ENCODE results near the gene GAREM1.
A peak's percentile ranks its signal among the peaks of the same experiment; 100 is the strongest.
"Not testable (repeated sequence)": the region's sequence is repeated elsewhere in the genome, so short reads cannot be mapped to it uniquely, and the experiment has no call there.

GAREM1 gene

DNA sequence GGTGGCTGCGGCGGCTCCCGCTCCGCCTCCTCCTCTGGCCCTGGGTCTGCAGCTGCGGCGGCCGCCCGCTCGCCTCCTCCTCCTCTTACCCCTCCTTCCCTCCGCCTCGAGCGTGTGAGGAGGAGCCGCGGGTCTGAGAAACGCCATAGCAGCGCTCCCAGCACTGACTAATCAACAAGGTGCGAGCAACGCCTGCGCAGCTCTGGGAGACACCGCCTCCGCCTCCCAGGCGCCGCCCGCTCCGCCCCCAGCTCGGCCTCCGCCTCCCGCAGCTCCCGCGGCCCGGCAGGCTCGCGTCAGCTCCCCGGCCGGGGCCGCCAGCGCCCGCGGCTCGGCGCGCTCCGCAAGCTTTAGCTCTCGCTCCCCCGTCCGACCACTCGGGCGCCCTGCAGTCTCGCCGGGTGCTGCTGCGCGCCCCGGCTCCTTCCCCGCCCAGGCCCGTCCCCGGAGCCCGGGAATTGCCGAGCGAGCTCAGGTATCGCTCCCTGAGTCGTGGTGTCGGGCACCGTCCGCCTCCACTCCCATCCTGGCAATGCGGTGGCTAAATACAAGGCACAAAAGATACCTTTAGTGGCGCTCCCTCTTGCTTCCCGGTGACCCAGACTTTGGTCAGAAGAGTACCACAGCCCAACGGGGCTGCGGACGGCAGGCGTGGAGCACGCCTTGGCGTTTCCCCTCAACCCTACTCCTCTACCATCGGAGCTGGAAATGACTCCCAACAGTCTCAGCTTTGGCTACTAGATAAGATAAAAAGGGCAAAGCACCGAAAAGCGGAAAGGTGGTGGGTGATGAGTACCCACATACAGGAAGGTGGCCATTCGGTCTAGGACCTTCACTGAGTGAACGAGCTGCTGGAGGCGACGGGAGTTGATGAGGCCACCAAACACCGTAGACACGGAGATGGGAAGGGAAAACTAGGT is at the start of gene GAREM1:
Gene GAREM1, minus strand, starts transcription at position 169 of the 920 bp plus-strand sequence. CDS start 454 bp downstream, outside the sequence.
- DNase-seq, result peak; percentile 83 to 85

- no peak for DNase-seq
These were observed 40.5 kb upstream of the GAREM1 start for GRCh38 chr18:32511147-32511546.

DNA sequence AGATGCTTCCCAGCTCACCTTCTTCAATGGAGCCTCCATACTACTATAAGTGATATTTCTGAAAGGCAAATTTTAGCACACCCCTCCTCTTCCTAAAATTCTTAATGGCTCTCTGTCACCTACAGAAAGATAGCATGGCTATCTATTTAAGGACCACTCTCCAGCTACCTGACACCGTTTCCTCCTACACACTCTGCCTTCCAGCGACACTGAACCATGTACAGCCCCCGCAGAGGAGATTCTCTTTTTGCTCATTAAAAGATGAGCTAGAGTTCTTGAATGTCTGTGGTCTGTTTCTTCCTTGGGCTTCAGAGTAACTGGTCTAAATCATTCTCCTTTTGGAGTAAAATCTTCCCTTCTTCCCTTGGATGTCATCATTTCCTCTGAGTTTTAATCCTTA is 38.4 kb upstream of the GAREM1 start:
- no peak for DNase-seq

GRCh38 chr18:32507093-32507492 is 36.4 kb upstream of the GAREM1 start:
- no peak for DNase-seq

DNA sequence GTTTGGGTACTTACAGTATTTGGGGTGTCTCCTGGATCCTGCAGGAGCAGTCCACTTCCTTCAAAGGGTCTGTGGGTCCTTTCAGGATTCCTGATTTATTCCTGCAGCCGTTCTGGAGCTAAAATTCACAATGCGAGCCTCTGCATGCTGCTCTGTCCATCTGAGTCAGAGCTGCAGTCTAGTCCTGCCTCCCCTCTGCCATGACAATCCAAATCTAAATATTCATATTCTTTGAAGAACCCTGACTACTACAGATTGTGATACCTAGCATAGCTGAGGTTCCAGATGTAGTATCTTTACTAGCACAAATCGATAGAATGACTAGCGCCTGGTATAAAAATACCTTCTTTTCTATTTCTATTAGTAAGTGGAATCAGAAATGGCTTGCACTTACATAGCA is 31.3 kb upstream of the GAREM1 start:
- no peak for DNase-seq

DNA sequence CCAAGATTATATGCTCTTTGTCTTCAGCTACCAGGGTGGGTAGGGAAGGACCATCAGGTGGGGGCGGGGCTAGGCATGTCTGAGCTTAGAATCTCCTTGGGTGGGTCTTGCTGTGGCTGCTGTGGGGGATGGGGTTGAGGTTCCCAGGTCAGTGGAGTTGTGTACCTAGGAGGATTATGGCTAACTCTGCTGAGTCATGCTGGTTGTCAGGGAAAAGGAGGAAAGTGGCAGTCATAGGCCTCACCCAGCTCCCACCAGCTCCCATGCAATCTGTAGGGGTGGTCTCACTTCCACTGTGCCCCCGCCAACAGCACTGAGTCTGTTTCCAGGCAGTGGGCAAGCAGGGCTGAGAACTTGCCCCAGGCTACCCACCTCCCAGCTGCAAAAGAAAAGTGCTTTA is 30.6 kb upstream of the GAREM1 start:
- DNase-seq, result not testable (repeated sequence)

DNA sequence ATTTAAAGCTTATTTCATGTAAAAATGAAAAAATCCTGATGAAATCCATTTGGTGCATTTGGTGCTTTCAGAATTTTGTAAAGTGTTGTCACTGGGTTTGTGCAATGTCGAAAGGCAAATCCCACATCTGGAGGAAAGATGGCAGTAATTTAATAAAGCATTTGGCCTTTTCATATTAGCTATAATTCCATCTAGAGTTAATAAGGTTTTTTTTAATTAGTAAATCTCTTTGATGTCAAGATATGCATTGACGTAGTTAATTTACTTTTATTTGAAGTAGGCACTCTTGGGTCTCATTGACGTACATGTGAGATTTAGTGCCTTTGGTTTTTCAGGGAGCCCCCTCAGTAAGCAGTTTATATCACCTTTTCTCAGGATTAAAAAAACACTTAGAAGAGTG is 12.3 kb upstream of the GAREM1 start:
- no peak for DNase-seq

DNA sequence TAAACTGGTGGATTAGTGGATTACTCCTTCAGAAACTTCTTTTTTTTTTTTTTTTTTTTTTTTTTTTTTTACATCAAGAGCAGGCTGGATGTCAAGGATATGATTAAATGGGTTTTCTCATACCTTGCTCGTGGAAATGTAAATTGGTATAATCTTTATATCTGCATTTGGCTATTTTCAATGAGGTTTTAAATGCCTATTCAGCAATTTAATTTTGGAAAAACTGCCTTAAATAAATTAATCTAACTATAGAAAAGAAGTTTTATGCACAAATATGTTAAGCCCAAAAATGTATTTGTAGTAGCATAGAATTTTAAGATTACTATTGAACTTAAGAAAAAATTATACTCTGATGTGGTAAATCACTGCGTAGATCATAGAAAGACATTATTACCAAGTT is 11.4 kb upstream of the GAREM1 start:
- DNase-seq, result no peak

DNA sequence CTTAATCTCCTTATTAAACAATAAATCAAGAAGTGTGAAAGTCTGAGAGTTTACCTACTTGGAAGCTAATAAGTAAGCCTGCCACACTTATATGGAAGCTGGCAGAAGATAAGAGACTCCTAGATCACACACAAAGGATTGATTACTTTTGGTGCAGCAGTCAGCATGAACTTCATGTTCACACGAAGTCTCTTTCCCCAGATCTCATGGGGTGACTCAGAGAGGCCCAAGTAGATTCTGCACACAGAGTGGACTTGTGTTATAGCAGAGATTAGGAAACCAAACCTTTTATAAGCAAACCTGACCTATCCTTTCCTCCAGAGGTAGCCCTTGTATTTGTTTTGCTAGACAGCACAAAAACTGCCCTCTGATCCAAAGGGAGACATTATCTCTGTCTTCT is 9.9 kb upstream of the GAREM1 start:
- no peak for DNase-seq

GRCh38 chr18:32478807-32479206 is 8.1 kb upstream of the GAREM1 start:
- no peak for DNase-seq

GRCh38 chr18:32478317-32478716 is 7.6 kb upstream of the GAREM1 start:
- no peak for DNase-seq

DNA sequence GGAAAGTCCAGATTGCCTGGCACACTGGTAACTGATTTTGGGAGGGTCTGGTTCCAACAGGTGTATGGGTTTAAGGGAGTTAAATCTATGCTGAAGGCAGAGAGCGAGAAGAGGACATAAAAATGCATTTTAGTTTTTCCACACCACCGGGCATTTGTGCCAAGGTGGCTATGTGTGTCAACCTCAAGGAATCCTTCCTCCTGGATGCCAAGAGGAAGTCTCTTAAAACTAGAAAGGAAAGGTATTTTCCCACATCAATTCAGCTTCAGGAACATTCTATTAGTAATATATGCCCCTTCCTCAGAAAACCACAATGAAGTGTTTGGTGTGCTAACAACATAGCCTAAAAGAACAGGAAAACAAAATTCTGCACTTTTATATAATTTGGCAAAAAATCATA is 5.4 kb upstream of the GAREM1 start:
- no peak for DNase-seq

GRCh38 chr18:32475069-32475468 is 4.4 kb upstream of the GAREM1 start:
- DNase-seq, result not testable (repeated sequence)

DNA sequence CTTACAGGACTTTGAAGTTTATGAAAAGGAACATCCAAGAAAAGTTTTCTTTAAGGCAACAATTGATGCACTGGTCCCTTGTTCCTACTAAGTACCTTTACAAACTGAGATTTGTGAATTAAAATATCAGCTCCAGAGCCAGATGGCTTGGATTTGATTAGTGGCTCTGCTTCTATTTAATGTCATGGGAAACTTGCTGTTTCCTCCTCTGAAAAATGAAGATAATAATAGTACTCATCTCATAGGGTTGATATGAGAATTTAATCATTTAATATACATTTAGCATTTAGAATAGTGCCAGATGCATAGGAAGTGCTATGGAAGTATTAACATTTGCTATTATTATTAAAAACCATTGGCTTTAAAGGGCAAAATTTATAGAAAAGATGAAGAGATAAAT is 2.6 kb upstream of the GAREM1 start:
- DNase-seq, result no peak

GRCh38 chr18:32472841-32473240 is 2.2 kb upstream of the GAREM1 start:
- no peak for DNase-seq

DNA sequence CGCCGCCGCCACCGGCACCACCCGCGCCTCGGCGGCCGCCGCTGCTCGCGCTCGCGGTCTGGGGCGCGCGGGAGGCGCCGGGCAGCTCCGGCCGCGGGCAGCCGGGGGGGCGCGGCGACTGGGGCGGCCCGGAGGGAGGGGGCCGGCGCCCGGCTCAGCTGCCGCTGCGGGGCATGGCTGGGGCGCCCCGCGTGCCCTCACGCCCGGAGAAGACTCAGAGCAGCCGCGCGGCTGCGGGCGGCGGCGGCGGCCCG is 295 bp downstream of the GAREM1 start:
- no peak for DNase-seq

GRCh38 chr18:32469691-32470459 is 807 bp downstream of the GAREM1 start:
- DNase-seq, result peak in 1 of 2 experiments; percentile 15

- DNase-seq, result peak; percentile 33 to 68
These were observed 1.5 kb downstream of the GAREM1 start for GRCh38 chr18:32469190-32469651.

DNA sequence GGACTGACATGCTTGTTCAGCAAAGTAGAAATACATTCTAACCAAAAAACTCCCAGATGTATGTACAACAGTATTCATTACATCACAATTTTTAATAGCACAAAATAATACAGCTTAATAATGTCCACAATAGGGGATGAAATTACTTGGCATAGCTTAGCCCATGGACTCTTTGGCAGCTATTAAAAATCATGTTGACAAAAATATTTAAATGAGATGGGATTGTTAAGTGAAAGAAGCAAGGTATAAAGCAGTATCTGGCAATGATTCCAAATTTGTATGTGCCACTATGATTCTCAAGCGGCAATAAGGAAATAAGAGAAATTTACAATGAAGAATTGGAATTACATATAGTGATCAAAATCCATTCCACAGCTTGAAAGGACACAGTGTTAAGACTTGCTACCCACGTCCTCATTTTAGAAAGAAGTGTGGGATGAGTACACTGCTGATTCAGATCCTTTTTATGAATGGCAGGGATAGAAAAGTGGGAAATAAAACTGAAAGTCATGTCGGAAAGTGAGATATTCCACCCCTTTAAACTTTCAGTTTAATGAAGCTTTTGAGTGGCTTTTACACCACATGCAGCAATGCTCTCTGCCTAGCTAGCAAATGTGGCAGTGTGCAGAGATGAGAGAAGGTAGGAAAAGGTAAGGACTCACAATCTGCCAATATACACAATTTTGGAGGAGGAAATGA is 2.4 kb downstream of the GAREM1 start:
- DNase-seq, result no peak

DNA sequence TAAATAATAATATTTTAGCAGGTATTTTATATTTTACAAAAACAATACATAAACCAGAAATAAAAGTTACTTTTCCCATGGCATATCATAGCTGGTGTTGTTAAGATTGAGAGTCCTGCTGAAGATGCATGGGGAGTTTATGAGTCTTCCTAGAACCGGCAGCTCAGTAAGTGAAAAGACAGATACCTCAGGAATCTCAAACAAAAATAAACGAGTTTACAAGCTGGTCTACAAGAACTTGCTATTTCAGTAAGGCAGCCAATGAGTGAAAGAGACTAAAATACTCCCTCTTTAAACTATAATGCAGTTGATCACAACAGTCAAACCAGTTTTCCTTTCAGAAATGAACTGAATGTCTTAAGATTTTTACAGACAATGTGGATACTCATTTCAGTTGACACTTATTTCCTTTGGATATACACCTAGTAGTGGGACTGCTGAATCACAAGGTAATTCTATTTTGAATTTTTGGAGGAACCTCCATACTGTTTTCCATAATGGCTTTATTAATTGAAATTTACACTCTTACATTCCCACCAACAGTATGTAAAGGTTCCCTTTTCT is 8.9 kb downstream of the GAREM1 start:
- DNase-seq, result no peak

DNA sequence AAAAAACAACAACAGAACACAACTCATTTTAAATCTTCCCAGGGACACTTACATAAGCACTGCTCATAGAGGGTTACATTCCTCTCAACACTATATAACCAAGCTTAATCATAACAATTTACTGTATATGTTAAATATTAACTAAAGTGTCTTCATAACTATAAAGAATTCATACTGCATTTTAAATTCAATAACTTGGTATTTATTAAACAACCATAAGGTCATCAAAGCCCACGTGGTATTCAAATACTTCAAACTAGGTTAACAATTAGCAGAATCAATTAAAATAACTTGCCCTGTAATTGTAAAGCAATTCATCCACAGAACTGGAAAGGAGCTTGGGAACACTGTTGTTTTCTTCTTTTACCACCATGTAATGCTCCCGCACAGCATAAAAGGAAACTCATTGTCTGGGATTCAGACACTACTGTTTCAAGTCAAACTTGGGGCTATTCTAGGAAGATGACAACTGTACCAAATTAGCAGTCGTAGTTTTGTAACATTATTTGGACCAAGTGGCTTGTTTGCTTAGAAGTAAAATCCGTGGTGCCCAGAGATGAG is 10.4 kb downstream of the GAREM1 start:
- DNase-seq, result no peak

DNA sequence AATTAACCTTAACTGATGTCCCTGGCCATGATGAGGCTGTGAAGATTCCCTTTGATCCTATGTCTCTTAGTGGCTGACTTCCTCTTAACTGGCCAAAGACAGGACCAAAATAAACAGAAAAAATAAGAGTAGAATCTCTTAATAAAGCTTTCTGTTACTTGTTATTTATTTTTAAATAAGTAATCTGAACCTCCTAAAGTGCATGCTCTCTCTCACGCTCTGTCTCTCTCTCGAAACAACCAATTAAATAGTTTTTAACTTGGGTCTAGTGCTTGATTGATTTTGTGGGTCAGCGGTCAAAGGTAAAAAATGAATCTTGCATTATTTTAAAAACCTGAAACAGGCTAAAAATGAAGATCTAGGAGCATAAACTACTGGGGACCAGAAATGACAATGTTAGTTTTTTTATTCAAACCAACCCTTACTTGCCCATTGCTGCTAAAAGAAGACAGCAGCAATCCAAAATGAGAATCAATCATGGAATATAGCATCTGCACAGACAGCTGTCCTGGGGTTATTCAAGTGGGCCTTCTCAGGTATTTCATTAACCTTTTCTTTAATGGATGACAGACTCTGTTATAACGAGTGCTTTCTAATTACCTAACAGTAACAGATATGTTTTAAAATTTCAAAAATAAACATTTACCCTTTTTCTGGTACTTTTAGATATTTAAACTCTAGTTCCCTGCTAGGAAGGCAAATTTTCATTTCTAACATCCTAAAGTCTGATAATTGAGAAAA is 11.2 kb downstream of the GAREM1 start:
- DNase-seq, result no peak
